Sigmoid colon (tissue), 4 donors: ENCODE results near the gene PRUNE1.

Experiments used
- EP300 ChIP-seq, 4 donors: sonication (generic); formaldehyde crosslinking; IDR thresholded peaks; one replicate each; pipeline ENCODE4 v1.6.1; 2017; ENCODE audit warnings: antibody characterized with exemption in 4 of 4
- POLR2A ChIP-seq, 2 donors: fragments of 450-650 bp; IDR thresholded peaks; one replicate each; pipeline ENCODE4 v1.6.1; 2016; ENCODE audit warnings: antibody characterized with exemption in 2 of 2, mild to moderate bottlenecking in 2 of 2, moderate library complexity in 2 of 2
- POLR2AphosphoS5 ChIP-seq, 4 donors: sonication (generic); formaldehyde crosslinking; IDR thresholded peaks; one replicate each; pipeline ENCODE4 v1.6.1; 2017; ENCODE audit warnings: antibody characterized with exemption in 4 of 4
- TF ChIP-seq, protein P1 (sequence below), 4 experiments: fragments of 450-650 bp in 3 of 4; fragments of 200-600 bp in 1 of 4; IDR thresholded peaks; one replicate each; pipeline ENCODE4 v1.5.1; 2016 to 2019; ENCODE audit warnings: antibody characterized with exemption in 4 of 4, mild to moderate bottlenecking in 3 of 4, moderate library complexity in 2 of 4

- TF ChIP-seq, protein P1, sequence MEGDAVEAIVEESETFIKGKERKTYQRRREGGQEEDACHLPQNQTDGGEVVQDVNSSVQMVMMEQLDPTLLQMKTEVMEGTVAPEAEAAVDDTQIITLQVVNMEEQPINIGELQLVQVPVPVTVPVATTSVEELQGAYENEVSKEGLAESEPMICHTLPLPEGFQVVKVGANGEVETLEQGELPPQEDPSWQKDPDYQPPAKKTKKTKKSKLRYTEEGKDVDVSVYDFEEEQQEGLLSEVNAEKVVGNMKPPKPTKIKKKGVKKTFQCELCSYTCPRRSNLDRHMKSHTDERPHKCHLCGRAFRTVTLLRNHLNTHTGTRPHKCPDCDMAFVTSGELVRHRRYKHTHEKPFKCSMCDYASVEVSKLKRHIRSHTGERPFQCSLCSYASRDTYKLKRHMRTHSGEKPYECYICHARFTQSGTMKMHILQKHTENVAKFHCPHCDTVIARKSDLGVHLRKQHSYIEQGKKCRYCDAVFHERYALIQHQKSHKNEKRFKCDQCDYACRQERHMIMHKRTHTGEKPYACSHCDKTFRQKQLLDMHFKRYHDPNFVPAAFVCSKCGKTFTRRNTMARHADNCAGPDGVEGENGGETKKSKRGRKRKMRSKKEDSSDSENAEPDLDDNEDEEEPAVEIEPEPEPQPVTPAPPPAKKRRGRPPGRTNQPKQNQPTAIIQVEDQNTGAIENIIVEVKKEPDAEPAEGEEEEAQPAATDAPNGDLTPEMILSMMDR (IDR thresholded peaks at IDR 0.05) = no peak
- no peak for TF ChIP-seq EP300 (IDR thresholded peaks at IDR 0.05)
- TF ChIP-seq POLR2A (IDR thresholded peaks at IDR 0.05) = no peak
- TF ChIP-seq POLR2AphosphoS5 (IDR thresholded peaks at IDR 0.05) = no peak
Observed at GRCh38 chr1:150966011-150966410, 42.2 kb upstream of the PRUNE1 start.
